ENCODE data around the gene RNF44.
"Not testable (repeated sequence)": the region's sequence is repeated elsewhere in the genome, so short reads cannot be mapped to it uniquely, and the experiment has no call there.

RNF44 gene

DNA sequence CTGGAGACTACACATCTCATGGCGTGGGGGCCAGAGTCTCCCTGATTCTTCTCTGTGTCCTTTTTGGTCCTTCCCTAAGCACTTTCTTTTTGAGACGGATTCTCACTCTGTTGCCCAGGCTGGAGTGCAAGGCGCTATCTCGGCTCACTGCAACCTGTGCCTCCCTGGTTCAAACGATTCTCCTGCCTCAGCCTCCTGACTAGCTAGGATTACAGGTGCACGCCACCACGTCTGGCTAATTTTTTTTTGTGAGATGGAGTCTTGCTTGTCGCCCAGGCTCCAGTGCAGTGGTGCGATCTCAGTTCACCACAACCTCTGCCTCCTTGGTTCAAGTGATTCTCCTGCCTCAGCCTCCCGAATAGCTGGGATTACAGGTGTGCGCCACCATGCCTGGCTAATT lies 13.7 kb upstream of the RNF44 start:
- not testable (repeated sequence) for DNase-seq

DNA sequence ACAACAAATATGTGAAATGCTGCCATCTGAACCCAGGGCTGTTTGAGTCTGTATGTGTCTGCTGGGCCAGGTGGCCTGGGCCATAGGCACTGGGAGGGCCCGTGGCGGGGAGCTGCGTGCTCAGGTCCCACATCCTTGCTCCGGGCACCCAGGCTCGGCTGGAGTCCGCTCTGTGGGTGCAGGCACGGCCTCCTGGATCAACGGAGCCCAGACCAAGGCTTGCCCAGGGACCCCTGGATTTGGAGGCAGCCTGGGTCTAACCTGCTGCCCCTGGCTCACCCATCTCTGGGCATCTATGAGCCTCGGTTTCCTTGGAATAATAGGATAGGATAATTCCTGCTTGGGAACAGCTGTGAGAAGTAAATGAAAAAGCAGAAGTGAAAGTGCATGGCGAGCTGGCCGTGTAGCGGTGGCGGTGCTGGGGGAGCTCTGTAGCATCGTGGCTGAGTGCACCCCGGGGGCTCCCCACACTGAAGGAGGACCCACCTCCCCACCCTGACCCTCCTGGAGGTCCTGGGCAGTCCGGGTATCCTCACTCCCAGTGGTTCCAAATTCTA lies 13.2 kb upstream of the RNF44 start:
- peak in 1 of 2 donors; percentile 42 for DNase-seq

DNA sequence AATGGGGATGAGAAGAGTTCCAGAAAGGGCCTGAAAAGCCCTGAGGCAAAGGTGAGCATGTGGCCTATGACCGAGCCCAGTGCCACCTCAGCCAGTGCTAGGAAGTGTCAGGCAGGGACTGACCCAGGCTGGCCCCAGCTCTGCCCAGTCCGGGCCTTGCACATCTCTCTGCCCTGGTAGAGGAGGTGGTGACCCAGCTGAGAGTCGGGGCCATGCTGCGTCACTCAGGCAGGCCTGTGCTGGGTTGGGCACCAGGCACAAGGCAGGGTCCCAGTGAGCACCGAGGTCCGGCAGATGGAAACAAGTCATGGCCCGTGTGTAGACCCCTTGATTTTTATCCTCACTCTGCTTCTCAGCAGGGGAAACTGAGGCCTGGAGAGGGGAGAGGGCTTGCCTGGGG lies 12.7 kb upstream of the RNF44 start:
- no peak for DNase-seq

DNA sequence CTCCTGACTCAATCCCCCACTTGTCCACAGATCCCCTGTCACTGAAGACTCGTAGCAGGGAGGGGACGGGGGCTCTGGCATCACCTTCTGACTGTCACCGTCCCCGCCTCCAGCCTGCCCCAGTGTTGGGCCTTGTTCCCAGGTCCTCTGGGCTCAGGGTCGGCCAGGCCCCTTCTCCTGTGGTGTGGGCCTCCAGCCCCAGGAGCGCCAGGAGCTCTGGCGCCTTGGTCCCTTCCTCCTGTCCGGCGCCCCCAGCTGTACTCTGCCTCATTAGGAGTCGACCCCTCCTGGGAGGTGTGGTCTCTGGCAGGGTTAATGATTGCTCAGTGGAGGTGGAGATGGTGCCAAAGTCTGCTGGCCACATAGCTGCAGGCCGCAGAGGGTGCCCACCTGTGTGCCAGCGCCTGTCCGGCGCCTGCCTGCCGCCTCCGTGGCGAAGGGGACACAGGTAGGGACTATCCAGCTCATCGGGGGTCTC lies 11.8 kb upstream of the RNF44 start, which contains the start of gene CDHR2:
TSS of gene CDHR2 (plus strand) at position 376 of the 478 bp plus-strand sequence. CDS start 16,011 bp downstream, outside the sequence.
- no peak for DNase-seq

DNA sequence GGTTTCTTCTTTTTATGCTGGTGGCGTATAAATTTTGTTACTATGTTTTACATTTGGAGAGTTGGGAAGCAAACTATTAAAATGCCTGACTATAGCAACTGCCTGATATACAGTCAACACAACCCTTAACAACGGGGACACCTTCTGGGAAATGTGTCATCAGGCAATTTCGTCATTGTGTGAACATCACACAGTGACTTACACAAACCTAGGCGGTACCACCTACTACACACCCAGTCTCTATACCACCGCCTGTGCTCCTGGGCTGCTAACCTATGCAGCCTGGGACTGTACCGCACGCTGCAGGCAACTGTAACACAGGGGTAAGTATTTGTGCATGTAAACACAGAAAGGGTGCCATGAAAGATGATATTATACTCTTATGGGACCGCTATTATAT lies 10.6 kb upstream of the RNF44 start:
- DNase-seq, result peak; percentile 49 to 52

DNA sequence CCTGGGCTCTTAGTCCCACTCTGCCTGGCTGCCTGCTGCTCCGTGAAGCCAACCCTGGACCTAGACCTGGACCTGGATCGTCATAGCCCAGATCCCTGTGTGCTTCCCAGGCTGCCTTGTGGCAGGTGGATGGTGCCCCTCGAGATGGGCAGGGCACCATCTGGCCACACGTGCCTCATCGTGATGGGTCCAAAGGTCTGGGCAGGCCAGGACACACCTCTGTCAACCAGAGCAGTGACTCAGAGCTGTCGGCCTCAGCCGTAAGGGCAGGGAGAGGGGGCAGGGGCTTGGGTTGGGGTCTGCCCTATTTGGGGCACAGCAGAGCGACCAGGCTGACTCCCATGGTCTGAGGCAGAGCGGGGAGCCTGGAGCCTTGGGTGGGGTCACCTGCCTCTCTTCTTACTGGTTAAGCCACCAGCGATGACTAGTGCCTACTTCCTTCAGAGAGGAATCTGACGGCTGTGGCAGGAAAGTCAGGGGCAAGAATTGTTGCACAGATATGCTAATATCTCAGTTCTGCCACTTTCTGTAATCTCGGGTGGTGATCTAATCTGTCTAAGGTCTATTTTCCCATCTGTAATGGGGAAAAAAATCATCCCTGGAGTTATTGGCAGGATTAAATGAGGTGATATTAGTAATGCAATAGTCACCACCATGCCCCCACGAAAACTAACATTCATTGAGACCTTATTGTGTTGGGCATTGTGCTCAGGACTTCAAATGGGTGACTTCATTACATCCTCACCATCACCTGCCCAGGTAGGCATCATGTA lies 8.7 kb upstream of the RNF44 start:
- no peak for DNase-seq

DNA sequence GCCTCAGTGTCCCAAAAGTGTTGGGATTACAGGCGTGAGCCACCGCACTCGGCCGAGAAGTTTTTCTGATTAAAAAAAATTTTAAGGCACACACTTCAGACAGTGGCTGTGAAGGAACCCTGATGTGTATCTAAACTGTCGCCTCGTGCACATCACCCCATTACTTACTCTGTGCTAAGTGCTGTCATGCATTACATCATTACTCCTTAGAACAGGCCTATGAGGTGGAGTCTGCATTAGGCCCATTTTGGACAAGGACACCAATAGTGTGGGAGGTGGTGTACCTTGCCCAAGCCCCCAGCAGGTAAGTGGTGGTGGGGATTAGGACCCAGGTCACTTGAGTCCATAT lies 8.2 kb upstream of the RNF44 start:
- no peak for DNase-seq

DNA sequence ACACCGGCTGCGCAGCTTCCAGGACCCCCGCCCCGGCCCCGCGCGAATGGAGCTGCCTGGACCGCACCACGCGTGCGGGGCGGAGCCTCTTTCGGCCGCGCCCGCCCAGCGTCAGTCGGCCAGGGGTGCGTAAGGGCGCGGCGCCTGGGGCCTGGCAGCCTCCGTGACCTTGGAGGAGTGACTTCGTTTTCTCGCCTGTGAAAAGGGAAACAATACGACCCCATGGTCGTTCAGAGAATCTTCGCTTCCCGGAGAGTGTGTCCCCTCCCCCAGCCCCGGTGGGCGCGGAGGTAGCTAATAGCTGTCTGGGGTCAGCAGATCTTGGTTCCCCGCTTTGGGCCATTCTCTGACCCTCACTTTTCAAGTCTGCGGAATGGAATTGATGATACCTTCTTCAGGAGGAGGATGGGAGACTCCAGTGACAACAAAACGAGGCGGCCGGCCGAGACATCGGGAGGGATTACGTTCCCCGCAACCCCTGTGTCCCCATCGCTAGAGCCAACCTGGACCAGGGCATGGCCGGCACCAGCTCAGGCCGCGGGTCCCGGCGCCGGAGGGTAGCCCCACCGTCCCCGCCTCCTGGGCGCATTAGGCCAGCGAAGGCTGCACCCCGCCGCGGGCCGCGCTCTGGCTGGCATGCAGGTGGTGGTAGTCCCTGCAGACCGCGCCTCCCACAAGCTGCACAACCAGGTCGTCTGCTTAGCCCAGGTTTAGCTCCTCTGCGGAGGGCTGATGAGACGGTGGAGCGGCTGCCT lies 6.4 kb upstream of the RNF44 start:
- peak; percentile 70 to 73 for DNase-seq

DNA sequence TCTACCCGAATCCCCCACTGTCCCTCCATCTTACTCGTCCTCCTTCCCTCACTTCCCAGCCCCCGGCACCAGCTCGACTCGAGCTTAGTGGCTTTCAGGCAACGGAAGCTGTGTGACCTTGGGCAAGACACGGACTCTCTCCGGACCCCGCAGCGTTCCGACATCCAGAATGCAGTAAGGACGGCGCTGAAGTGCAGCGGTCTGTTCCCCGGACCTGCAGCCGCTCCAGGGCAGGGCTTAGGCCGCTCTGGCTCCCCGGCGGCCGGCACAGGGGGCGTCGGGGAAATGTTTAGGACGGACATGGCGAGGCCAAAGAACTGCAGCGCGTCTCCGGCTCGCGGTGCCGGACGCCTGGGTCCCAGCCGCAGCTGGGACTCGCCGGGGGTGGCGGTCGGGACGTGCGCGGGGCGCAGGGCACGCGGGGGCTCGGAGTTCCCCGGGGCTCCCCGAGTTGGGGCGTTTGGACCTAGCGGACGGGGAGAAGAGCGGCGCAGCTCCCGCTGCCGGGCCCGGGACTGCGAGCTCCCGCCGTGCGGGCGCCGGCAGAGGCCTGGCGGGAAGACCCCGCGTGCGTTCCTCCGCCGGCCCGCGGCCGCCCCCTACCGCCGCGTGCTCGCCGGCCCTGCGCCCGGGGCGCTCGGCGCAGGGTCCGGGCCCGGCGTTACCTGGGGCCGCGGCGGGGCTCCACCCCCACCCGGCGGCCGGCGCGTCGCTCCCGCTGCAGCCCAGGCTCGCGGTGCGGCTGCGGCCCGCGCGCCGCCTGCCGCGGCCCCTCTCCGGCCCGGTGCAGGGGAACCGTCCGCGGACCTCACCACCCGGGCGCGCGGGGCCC lies 5.6 kb upstream of the RNF44 start:
- peak; percentile 29 to 46 for DNase-seq

DNA sequence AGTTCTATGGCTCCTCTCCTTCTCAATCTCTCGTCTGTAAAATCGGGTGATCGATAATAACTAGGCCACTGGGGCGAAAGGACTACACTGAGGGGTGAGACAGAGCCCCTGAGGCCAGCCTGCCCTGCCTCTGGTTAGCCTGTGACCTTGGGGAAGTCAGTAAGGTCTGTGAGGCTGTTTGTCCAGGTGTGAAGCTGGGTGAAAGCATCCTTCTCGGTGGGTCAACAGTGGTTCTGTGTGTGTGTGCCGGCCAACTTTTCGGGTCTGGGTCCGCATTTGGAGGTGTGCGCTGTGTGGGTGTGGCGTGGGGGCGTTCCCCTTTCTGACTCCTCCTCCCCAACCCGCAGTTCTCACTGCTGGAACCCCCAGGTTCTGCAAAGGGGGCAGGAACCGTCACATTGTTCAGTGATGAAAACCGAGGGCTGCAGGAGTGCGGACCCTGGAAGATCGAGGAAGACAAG lies 5.0 kb upstream of the RNF44 start:
- peak; percentile 75 to 78 for DNase-seq

DNA sequence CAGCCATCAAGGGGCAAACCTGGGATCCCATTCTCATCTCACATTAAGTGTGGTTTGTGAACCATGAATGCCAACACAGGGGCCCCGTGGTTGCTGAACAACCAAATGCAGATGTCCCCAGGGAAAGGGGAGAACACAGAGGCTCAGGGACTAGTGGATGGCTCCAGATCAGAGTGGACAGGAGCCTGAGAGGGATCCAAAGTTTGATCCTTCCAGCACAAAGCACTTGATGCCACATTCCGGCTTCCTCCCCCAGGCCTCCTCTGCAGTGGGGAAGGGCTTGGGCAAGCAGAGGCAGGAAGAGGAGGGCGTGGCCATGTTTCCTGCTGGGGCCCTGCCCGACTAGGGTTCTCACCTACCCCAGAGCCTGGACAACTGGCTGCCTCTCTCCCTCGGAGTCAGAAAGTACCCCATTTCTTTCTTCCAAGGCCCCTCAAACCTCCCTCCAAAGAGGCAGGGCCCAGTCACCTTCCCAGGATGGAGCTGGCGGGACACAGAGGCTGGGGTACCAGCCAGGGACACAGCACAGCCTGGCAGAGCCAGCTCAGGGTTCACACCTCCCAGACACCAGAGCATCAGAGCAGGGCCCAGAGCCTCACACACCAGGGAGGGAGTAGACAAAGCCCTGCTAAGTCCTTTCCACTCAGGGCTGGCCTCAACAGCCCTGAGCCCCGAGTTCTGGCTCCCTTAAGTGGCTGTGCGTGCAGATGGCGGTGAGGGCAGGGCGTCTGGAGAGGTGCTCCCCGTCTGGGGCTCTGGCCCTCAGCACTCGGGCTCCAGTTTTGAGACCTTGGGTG lies 4.3 kb upstream of the RNF44 start:
- DNase-seq, result peak; percentile 73 to 80

DNA sequence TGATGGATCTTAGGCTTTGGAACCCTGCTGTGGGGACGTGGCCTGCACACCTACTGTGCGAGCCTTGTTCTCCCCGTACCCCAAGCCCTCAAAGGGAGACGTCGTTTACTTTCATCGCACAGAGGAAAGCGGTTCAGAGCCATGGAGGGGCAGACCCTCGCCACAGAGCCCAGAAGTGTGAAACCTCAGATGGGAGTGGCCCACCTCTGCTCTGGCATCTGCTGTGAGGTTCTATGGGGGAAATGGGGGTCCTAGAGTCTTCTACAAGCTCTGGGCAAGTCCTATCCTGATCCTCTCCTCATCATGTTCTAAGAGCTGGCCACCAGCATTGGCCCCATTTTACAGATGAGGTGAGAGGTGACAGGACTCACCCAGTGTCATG lies 3.7 kb upstream of the RNF44 start:
- peak in 1 of 2 donors; percentile 56 for DNase-seq

DNA sequence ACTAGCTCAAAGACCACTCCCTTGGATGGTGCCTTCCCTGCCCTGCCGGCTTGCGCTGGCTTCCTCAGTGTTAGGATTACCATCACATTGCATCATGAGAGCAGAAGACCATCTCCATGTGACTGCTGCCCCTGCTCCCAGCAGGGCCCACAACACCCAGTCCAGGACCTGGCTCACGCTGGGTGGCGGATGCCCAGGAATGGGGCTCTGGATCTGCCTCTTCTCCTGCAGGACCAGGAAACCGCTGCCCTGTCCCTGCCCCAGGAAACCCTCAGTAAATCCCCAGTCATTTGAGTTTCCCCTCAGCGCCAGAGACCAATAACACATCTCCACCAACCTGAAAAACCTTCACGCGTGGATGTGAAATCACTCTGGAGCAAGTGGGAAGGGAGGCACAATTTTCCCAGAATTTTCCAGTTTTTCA lies 3.3 kb upstream of the RNF44 start:
- DNase-seq, result no peak

DNA sequence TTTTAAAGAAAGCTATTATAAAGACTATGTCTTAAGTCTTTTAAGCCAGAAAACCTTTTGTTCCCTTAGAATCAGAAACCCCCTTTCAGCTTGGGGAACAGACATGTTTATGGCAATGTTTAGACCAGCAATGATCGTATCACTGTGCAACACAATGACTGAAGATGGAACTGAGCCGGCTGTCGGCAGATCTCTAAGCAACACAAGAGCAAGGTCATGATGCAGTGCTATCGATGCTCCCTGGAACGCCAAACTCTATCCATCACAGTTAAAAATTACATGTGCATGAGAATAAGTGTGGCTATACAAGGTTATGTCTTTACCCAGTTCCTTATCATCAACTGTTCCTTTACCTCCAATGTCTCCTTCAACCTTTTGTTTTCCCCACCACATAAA lies 1.8 kb upstream of the RNF44 start:
- no peak for DNase-seq

DNA sequence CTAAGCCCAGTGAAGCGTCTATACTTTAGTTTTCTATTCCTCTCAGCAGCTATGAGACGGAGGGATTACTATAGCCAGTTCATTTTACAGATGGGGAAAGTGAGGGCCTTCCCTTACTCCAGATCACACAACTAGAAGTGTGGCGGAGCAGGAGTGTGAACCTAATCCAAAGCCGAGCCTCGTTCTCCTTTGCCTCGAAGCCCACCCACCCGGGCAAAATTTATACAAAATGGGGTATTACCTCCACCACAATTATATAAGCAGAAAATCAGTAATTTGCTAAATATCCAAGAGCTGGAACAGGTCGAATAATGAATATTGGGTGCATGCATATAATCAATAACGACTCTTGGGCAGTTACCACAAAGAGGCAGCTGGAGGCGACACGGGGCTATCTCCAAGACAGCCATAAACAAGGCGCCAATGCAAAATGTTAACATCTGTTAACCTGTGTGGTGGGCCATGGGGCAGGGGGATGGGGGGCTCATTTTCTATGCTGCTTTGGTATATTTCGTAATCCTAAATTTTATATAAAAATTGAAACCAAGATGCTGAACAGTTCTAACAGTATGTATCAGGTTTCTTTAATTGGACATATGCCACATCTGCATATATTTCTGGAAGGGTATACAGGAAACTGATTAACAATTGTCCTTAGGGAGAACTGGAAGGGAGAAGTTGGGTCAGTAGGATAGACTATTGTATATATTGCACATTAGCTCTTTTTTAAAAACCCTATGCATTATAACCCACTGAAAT lies 1.2 kb upstream of the RNF44 start:
- no peak for DNase-seq

DNA sequence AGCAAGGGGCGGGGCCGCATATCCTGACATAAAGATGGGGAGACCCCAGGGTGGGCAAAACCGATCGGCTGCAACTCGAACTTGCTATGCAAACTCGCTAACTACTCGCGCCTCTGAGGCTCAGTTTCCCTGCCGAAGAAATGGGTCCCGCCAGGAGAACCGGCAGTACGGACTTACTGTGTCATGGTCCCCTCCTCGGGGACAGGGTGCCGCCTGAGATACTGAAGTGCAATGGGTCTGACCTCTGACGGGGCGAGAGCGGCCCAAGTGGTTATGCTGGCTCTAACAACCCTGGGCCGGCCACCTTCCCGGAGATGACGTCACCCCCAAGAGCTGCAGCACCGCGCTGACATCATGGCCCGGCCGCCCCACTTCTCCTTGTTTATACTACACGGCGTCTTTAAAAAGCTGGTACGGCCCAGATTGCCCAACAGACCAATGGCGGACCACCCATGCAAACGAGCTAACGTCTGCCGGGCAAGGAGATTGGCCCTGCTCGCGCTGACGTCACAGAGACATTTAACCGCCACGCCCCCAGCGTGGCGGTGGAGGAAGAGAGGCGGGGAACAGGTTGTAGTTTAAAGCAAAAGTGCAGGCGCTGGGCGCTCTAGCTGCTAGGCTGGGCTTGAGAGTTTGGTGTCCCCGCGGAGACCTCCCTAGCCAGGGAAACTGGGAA lies 490 bp upstream of the RNF44 start:
- DNase-seq, result peak; percentile 99 to 100

DNA sequence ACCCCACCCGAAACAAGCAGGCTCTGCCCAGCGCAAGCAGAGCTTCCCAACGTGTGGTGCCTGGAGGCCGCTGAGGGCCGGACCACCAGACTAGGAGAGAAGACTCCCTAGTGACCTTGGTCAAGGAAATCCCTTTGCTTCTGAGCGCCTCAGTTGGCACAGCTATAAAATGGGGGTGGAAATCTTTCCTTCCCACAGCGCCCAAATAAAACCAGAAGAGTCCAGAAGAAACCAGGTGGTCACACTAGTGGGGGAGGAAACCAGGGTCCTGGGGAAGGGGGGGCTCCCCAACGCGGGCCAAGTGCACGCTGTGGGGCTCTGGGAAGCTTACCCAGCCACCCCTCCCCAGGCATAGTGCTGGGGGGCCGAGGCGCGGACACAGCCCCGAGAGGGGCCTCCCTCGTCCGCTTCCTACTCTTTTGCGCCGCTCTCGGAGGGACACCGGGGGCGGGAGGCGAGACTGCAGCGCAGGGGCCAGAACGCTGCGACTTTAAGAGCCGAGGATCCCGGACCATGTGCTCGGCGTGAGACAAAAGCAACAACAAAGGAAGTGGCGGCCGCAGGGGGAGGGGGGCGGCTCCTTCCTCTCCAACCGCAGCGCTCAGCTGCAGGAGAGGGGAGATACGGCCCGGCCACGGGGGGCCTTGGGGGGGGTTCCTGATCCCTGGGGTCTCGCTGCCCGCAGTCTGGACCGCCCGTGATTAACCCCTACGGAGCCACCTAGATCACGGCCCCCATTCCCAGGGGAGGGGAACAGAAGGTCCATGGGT lies 885 bp downstream of the RNF44 start:
- peak; percentile 80 to 84 for DNase-seq

DNA sequence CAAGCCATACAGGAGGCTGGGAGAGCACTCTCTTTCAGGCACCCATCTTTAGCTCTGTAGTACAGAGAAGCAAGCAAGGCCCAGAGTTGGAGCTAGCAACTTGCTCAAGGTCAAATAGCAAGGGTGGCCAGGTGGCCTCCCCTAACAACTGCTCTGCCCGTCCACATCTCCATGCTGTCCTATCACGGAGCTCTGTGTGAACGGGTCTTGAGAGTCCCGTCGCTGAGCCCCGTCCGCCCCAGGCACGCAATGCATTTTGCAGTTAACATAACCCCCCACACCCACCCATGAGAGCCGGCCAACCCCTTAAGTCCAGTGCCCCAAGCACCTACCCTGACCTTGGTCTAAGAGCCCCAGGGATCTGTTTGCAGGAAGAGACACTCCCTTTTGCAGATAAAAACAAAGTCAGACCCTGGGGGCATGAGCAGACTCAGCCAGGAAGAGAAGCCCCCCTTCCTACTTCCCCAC lies 1.5 kb downstream of the RNF44 start:
- no peak for DNase-seq

DNA sequence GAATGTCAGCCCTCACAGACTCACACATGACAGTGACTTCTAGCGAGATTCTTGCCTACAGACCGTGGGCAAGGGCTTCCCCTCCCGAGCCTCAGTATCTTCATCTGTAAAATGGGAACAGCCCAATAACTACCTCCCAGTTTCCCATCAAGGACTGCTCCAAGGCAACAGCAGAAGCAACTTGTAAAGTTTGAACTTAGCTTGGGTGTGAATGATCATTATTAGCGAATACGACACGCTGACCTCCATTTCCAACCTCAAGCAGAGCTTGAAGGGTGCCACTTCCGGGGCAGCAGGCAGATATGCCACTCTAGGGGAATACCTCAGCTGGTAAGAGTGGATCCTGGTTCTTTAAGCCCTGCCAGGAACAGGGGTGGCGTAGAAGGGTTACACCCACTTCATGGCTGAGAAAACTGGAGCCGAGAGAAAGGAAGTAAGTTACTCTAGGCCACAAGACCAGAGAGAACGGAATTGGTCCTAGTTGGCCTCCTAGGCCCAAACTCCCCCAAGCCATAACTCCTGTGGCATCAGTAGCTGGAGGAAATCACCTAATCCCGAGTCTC lies 2.0 kb downstream of the RNF44 start:
- peak; percentile 65 to 75 for DNase-seq
